HG03135 (cell line): ENCODE measurements around the gene SEC14L6.

Source experiments
- ATAC-seq: cut with Tn5 transposase; IDR thresholded peaks from one replicate; pipeline ENCODE4 v1.9.1; 2021; ENCODE audit warnings: mild to moderate bottlenecking, moderate library complexity; ENCODE audit not compliant: unreplicated experiment

Gene SEC14L6

GRCh38 chr22:30500628-30501027, 45.9 kb downstream of the SEC14L6 start:
- no peak for ATAC-seq

GRCh38 chr22:30497466-30498150, 48.9 kb downstream of the SEC14L6 start:
- ATAC-seq = no peak

- no peak for ATAC-seq
Observed at GRCh38 chr22:30495041-30495784, 51.3 kb downstream of the SEC14L6 start.

- no peak for ATAC-seq
Observed at GRCh38 chr22:30492144-30492543, 54.4 kb downstream of the SEC14L6 start.

- no peak for ATAC-seq
Observed at GRCh38 chr22:30491381-30491780, 55.2 kb downstream of the SEC14L6 start.

- no peak for ATAC-seq
Observed at GRCh38 chr22:30490399-30490798, 56.1 kb downstream of the SEC14L6 start.

GRCh38 chr22:30488121-30488520, 58.4 kb downstream of the SEC14L6 start:
- ATAC-seq = no peak

- no peak for ATAC-seq
Observed at GRCh38 chr22:30486661-30487115, 59.9 kb downstream of the SEC14L6 start.

- ATAC-seq = no peak
Observed at GRCh38 chr22:30486118-30486517, 60.4 kb downstream of the SEC14L6 start.

GRCh38 chr22:30485362-30485988, 61.1 kb downstream of the SEC14L6 start:
- no peak for ATAC-seq

- ATAC-seq = no peak
Observed at GRCh38 chr22:30483169-30483568, 63.4 kb downstream of the SEC14L6 start.

- ATAC-seq = no peak
Observed at GRCh38 chr22:30481711-30482110, 64.8 kb downstream of the SEC14L6 start.

GRCh38 chr22:30479981-30480380, 66.6 kb downstream of the SEC14L6 start:
- ATAC-seq = no peak

- no peak for ATAC-seq
Observed at GRCh38 chr22:30474683-30475424, 71.7 kb downstream of the SEC14L6 start.

GRCh38 chr22:30474121-30474520, 72.4 kb downstream of the SEC14L6 start:
- no peak for ATAC-seq

- ATAC-seq = no peak
Observed at GRCh38 chr22:30472994-30473720, 73.4 kb downstream of the SEC14L6 start.
